HepG2 (cell line): ENCODE results near the gene PAK2. TPM values are rescaled to one million over a fixed set of nuclear protein-coding genes. Genes with fewer than 3 reads are reported as not detected.

Source experiments
- CREB1 ChIP-seq, 2 experiments: fragments of 450-650 bp in 1 of 2; IDR thresholded peaks; 2 replicates each; pipeline ENCODE4 v1.6.1; 2016 to 2017; ENCODE audit warnings: control low read depth in 1 of 2, mild to moderate bottlenecking in 1 of 2, missing compliant biosample characterization in 1 of 2, missing genetic modification characterization in 1 of 2
- CREM ChIP-seq, 2 experiments: sonication (generic) in 1 of 2; formaldehyde crosslinking in 1 of 2; IDR thresholded peaks; 2 replicates each; pipeline versions ENCODE4 v1.4.0 to v1.6.1; 2016 to 2020; ENCODE audit warnings: antibody characterized with exemption in 1 of 2, mild to moderate bottlenecking in 1 of 2, missing genetic modification reagents in 1 of 2
- EP300 ChIP-seq, 3 experiments: sonication (generic) in 1 of 3; formaldehyde crosslinking in 1 of 3; IDR thresholded peaks; 2 replicates each; pipeline versions ENCODE4 v1.5.1 to v1.6.1; 2011 to 2020; ENCODE audit warnings: low read depth in 2 of 3, low read length in 2 of 3, borderline replicate concordance in 1 of 3, improper control_type of control experiment in 1 of 3, mild to moderate bottlenecking in 1 of 3, missing genetic modification reagents in 1 of 3, moderate library complexity in 1 of 3
- FOXP1 ChIP-seq, 2 experiments: fragments of 450-650 bp in 1 of 2; IDR thresholded peaks; 2 replicates each; pipeline ENCODE4 v1.6.1; 2017 to 2018; ENCODE audit warnings: antibody characterized with exemption in 1 of 2
- KIAA2018 ChIP-seq: sonication (generic); formaldehyde crosslinking; IDR thresholded peaks from 2 replicates; pipeline ENCODE4 v1.5.0; 2020; ENCODE audit warnings: mild to moderate bottlenecking, missing genetic modification reagents, borderline replicate concordance
- MYPOP ChIP-seq: sonication (generic); formaldehyde crosslinking; IDR thresholded peaks from 2 replicates; pipeline ENCODE4 v1.8.1; 2023; ENCODE audit warnings: mild to moderate bottlenecking, moderate library complexity, missing genetic modification reagents
- NBN ChIP-seq: fragments of 450-650 bp; conservative IDR thresholded peaks from 2 replicates; pipeline ENCODE4 v1.6.1; 2017
- NCOA2 ChIP-seq: sonication (generic); formaldehyde crosslinking; IDR thresholded peaks from 2 replicates; pipeline ENCODE4 v1.8.0; 2022; ENCODE audit warnings: inconsistent platforms
- NFIC ChIP-seq: IDR thresholded peaks from 2 replicates; pipeline ENCODE4 v1.6.1; 2012; ENCODE audit warnings: mild to moderate bottlenecking, low read length, inconsistent platforms
- ZBTB33 ChIP-seq: sonication (generic); formaldehyde crosslinking; IDR thresholded peaks from 2 replicates; pipeline ENCODE4 v1.4.0; 2020; ENCODE audit warnings: missing genetic modification reagents
- ZNF280D ChIP-seq: sonication (generic); formaldehyde crosslinking; IDR thresholded peaks from 2 replicates; pipeline ENCODE4 v1.5.1; 2020; ENCODE audit warnings: mild to moderate bottlenecking, missing genetic modification reagents
- ZNF558 ChIP-seq: sonication (generic); formaldehyde crosslinking; IDR thresholded peaks from 2 replicates; pipeline ENCODE4 v1.9.0; 2022; ENCODE audit warnings: mild to moderate bottlenecking, missing genetic modification reagents, borderline replicate concordance
- polyA plus RNA-seq, 8 experiments: library from polyadenylated mRNA; depleted of rRNA in 3 of 8; stranded (reverse) in 7 of 8; unstranded in 1 of 8; fragments of >200 nt; fragmentation: Illumina TruSeq in 4 of 8; extraction: Trizol in 4 of 8; gene quantifications; 2 replicates each; pipeline versions ENCODE4 v1.2.1 to v1.2.3, GENCODE V29; 2011 to 2016; ENCODE audit warnings: low read depth in 4 of 8, missing spikeins in 1 of 8, mixed read lengths in 1 of 8; ENCODE audit not compliant: insufficient read depth in 1 of 8
- total RNA-seq, 5 experiments: library from RNA; depleted of rRNA; stranded (reverse); fragments of >200 nt; fragmentation: Illumina TruSeq; extraction: Trizol; gene quantifications; 2 replicates each; pipeline ENCODE4 v1.2.3, GENCODE V29; 2016; ENCODE audit warnings: low read depth in 1 of 5

The PAK2 gene
- total and polyA plus RNA-seq, 2 of the 13 experiments (the other 11 are each of a cell fraction or from before 2014, with no cell fraction given), result 23.0 to 24.7 TPM

GRCh38 chr3:196736670-196737374 is 2.8 kb upstream of the PAK2 start (continued):
- no peak for TF ChIP-seq KIAA2018 (CRISPR knock-in tag)
- 0 out of 2 replicates have a peak, but pooled peaks have one; percentile 47 for TF ChIP-seq ZNF280D (CRISPR knock-in tag)
- TF ChIP-seq ZNF558, result no peak
- TF ChIP-seq NFIC, result peak; percentile 29; the same call in 1 of the 2 replicates
- peak; percentile 37; the same call in 1 of the 2 replicates for TF ChIP-seq CREM (IDR thresholded peaks at IDR 0.05)
- TF ChIP-seq CREM (CRISPR knock-in tag; IDR thresholded peaks at IDR 0.05), result no peak
- no peak for TF ChIP-seq CREB1 (IDR thresholded peaks at IDR 0.05)
- TF ChIP-seq CREB1 (CRISPR knock-in tag; IDR thresholded peaks at IDR 0.05), result 0 out of 2 replicates have a peak, but pooled peaks have one; percentile 10
- TF ChIP-seq ZBTB33 (CRISPR knock-in tag), result no peak
- no peak for TF ChIP-seq NBN
- TF ChIP-seq EP300 (IDR thresholded peaks at IDR 0.05; ENCODE audit: low read depth in 2 of 2, low read length in 2 of 2), result peak in 1 of 2 experiments; percentile 61; a peak in 1 of 4 replicates
- peak; percentile 38; the same call in 1 of the 2 replicates for TF ChIP-seq EP300 (CRISPR knock-in tag; IDR thresholded peaks at IDR 0.05; ENCODE audit: borderline replicate concordance)
- no peak for TF ChIP-seq MYPOP (CRISPR knock-in tag)
- peak; percentile 54; the same call in 1 of the 2 replicates for TF ChIP-seq NCOA2 (CRISPR knock-in tag)
- peak; percentile 14; the same call in 1 of the 2 replicates for TF ChIP-seq FOXP1 (IDR thresholded peaks at IDR 0.05)
- TF ChIP-seq FOXP1 (CRISPR knock-in tag; IDR thresholded peaks at IDR 0.05), result no peak
